ENCODE results near the gene NKAIN2.
"Not testable (repeated sequence)": the region's sequence is repeated elsewhere in the genome, so short reads cannot be mapped to it uniquely, and the experiment has no call there.

NKAIN2 gene

GRCh38 chr6:123895346-123895745, 91.7 kb downstream of the NKAIN2 start:
- DNase-seq (ENCODE audit: low read depth), result no peak

- DNase-seq (ENCODE audit: low read depth), result no peak
Measured at GRCh38 chr6:123895806-123896205, 92.1 kb downstream of the NKAIN2 start.

DNA sequence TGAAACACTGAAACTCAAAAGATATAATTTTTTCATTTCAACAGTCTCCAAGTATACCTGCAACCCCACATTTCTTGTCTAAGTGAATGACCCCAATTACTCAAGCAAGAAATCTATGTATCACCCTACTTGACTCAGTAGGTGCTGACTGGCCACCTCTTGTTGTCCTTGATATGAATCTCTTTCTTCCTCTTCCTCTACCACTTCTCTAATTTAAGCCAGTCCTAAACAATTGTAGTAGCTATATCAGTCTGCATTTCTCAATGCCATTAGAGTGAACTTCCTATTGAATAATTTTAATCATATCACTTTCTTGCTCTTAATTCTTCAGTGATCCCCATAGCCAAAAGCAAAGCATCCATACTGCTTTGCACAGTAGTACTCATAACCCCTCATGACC, 93.2 kb downstream of the NKAIN2 start:
- no peak for DNase-seq (ENCODE audit: low read depth)

DNA sequence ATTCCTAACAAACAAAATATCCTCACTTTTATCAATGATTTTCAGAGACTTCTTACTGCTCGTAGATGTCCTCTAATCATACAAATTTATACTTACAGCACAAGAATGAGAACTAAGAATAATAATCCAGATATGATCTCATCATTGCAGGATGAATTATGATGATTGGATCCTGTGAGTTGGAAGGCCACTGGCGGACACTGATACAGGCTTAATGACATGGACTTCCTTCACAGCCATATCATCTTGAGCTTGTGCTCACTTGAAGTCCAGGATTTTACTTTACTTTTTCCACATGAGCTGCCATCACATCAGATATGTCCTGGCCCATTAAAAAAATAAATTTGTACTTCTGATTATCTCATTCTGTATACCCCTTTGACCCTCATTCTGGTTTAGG, 94.3 kb downstream of the NKAIN2 start:
- no peak for DNase-seq (ENCODE audit: low read depth)

- no peak for DNase-seq (ENCODE audit: low read depth)
Measured at GRCh38 chr6:123898665-123899064, 95.0 kb downstream of the NKAIN2 start.

- DNase-seq (ENCODE audit: low read depth), result no peak
Measured at GRCh38 chr6:123899745-123900144, 96.1 kb downstream of the NKAIN2 start.

DNA sequence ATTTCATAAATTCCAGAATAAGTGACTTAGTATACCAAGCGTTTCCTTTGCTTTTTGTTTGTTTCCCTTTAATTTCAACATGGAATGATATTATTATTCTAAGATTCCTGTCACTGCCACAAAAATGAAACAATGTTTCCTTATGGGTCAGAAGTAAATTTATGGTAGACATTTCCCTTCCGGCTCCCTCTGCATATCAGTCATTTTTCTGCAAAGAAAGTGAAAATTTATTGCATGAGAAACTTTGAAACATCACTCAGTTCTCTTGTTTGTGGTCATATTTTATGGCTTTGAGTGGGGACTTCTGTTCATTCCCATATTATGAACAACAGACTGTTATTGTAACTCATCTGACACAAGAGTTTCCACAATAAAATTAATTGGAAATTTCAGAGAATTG, 97.8 kb downstream of the NKAIN2 start:
- DNase-seq (ENCODE audit: low read depth), result no peak

GRCh38 chr6:123902738-123903313, 99.2 kb downstream of the NKAIN2 start:
- no peak for DNase-seq (ENCODE audit: low read depth)

GRCh38 chr6:123904228-123904627, 100.6 kb downstream of the NKAIN2 start:
- DNase-seq (ENCODE audit: low read depth), result no peak

DNA sequence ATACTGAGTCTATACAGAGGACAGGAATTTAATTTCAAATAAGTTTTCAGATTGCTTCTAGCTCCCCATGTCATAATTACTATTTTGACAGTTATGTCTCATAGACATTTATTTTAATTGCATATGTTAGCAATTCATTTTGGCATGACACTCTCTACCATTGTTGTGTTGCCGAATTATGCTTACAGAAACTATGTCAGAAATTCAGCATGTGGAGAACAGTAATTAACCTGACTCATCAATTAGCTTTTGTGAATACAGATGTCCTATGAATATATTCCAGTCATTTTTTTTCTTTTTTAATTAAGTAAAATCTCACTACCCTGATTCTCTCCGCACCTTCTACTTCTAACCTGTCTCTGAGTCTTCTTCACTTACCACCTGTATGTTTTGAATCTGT, 105.1 kb downstream of the NKAIN2 start:
- DNase-seq (ENCODE audit: low read depth), result no peak

DNA sequence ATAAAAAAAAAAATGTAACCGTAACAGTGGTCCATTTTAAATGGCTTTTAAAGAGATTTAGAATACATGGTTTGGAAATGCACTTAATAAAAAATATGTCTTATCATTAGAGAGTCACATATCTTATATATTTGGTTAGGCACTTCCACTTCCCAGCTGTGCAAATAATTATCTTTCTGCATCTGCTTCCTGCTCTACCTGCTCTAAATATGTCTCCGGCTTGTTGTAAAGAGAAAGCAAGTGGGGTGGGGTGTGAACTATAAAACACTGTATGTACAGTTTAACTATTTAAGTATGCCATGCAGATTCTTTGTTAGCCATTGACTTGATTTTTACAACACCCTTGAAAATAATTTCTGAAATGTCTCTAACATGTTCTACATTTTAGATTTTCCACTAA, 106.3 kb downstream of the NKAIN2 start:
- DNase-seq (ENCODE audit: low read depth), result no peak

DNA sequence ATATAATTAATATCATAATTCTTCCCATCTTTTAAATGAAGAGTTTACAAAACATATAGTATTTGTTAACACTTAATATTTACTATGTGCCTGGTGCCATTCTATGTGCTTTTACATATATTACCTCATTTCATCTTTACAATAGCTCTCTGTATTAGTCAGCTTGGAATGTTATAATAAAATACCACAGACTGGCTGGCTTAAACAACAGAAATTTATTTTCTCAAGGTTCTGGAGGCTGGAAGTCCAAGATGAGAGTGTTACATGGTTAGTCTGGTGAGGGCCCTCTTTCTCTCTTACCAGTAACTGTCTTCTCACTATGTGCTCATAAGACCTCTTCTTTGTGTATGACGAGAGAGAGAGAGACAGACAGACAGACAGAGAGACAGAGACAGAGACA, 110.2 kb downstream of the NKAIN2 start:
- no peak for DNase-seq (ENCODE audit: low read depth)

DNA sequence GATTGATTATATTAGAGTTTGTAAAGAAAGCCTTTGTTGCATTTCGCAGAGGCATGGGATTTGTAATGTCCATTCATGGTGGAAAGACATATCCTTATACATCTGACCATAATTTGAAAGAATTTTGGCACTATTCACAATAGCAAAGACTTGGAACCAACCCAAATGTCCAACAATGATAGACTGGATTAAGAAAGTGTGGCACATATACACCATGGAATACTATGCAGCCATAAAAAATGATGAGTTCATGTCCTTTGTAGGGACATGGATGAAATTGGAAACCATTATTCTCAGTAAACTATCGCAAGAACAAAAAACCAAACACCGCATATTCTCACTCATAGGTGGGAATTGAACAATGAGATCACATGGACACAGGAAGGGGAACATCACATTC, 119.7 kb downstream of the NKAIN2 start:
- DNase-seq (ENCODE audit: low read depth), result not testable (repeated sequence)

DNA sequence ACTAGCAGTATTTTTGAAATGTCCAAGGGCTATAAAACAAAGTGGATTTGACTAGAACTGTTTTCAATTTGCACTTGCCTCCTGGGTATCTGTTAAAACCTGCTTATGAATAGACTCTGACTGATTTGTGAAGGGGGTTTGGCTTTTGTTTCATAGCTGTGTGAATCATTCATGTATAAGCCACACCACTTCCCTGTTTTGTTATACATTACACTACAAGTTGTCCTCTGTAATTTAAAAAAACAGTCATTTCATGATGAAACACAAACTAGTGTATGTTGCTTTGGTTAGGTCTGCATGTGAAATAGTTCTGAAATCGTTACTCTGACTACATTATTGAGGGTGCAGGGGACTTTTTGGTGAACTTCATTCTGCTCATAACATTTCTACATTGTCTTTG, 121.7 kb downstream of the NKAIN2 start:
- DNase-seq (ENCODE audit: low read depth), result no peak

DNA sequence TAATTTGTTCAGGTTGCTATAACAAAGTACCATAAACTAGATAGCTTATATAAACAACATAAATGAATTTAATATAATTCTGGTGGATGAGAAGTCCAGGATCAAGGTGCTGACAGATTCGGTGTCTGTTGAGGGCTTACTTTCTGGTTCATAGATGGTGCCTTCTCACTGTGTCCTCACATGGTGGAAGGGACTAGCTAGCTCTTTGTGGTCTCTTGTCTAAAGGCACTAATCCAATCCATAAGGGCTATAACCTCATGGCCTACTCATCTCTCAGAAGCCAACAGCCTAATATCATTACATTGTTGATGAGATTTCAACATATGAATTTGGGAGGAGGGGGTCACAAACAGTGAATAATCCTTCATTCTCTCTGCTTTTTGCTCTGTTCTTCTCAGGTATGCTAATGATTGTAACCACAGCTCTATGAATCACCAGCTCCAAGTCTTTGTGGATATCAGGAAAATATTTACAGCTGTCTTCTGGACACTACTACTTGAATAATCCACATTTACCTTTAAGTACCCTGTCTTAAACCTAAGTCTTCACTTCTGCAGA, 122.3 kb downstream of the NKAIN2 start:
- no peak for DNase-seq (ENCODE audit: low read depth)

DNA sequence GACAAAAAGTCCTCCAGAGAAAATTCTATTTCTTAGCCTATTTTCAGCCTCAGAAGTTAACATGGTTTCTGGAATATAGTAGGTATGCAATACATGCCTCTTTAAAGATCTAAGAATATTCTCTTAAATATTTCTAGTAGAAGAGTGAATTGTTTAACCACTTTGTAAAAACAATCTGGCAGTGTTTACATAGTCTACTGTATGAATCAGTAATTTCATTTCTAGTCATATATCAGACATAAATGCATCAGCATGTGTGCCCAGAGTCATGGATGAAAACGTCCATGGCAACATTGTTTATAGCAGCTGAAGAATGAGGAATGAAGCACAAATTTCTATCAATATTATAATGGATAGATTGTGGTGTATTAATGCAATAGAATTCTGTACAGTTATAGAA, 124.9 kb downstream of the NKAIN2 start:
- DNase-seq (ENCODE audit: low read depth), result no peak

- no peak for DNase-seq (ENCODE audit: low read depth)
Measured at GRCh38 chr6:123931928-123932327, 128.3 kb downstream of the NKAIN2 start.

DNA sequence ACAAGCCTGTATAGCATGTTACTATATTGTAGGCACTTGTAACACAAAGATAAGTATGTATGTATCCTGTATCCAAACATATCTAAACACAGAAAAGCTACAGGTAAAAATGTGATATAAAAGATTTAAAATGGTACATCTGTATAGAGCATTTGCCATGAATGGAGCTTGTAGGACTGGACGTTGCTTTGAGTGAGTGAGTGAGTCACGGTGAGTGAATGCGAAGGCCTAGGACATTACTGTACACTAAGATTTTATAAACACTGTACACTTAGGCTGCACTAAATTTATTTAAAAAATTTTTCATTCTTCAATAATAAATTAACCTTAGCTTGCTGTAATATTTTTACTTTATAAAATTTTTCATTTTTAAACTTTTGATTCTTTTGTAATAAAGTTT, 136.9 kb downstream of the NKAIN2 start:
- no peak for DNase-seq (ENCODE audit: low read depth)

- DNase-seq (ENCODE audit: low read depth), result no peak
Measured at GRCh38 chr6:123941855-123942254, 138.2 kb downstream of the NKAIN2 start.

DNA sequence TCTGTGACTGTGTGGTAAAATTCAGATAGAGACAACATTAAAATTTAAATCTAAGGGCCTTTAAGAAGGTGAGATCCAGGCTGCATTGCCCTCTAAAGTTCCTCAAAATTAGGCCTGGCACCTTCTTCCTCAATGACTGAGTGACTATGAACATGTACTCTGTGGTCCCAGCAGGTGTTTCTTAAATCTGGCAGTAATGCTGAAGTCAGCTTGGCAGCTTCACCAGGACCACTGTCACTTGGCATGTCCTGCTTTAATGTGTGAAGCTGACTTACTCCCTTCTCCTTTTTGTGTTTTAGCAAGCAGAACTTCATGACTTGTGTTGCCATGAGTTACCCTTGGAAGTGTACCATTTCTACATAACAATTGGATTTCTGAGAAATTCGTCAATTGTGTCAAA, 141.7 kb downstream of the NKAIN2 start:
- DNase-seq (ENCODE audit: low read depth), result no peak

DNA sequence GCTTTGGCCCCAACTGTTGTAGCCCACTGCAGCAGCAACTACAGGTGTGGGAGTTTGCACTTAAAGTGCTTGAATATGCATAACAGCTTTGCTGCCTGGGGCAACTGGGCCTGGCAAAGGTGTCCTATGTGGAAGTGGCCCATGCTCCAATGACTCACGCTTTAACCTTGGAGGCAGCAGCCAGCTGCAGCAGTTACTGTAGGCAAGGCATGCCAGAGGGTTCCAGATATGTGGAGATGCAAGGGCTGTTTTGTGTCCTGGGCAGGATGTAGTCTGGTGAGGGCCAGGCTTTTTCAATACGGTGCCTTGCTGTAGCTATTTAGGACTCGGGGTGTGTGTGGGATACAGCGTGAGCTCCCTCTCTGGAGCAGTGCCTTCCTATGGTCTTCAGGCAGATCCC, 150.3 kb downstream of the NKAIN2 start:
- no peak for DNase-seq (ENCODE audit: low read depth)

- DNase-seq (ENCODE audit: low read depth), result no peak
Measured at GRCh38 chr6:123956492-123957139, 153.0 kb downstream of the NKAIN2 start.

- no peak for DNase-seq (ENCODE audit: low read depth)
Measured at GRCh38 chr6:123962508-123962907, 158.8 kb downstream of the NKAIN2 start.

DNA sequence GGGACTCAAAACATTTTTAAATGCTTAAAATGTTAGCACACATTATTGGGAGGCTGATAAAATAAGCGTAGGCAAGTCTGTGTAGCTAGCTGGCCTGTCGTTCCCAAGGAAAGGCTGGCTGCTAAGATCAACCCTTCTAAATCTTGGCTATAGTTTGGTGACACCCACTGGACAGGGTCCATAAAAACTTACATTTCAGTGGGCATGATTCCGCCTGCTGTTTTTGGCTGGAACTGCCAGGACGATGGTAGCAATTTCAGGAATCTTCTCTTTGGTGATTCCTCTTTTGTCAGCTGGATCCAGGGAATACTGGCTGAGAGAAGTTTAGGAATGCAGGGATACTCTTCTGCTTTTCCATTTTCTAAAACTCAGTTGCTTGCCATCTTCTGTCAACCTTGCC, 162.2 kb downstream of the NKAIN2 start:
- DNase-seq (ENCODE audit: low read depth), result no peak

Data from stimulated activated CD8-positive, alpha-beta memory T cell treated with anti-CD3 and anti-CD28 coated beads, Interleukin-4, amount 100 ng/mL, for 24 hours (primary cell).